H1 (cell line): ENCODE data around the gene PLPPR2. TPM values are rescaled to one million over a fixed set of nuclear protein-coding genes. Genes with fewer than 3 reads are reported as not detected.

Experiments used
- CTCF ChIA-PET: fragments of 300-600 bp; sonication (Branson Sonifier 250); formaldehyde crosslinking; loops from one replicate; lab custom pipeline; 2021; ENCODE audit not compliant: partially characterized antibody; lab: Charles Lee
- POLR2A ChIA-PET: fragments of 300-600 bp; sonication (Branson Sonifier 250); formaldehyde crosslinking; loops from one replicate; lab custom pipeline; 2021; ENCODE audit warnings: inconsistent platforms; ENCODE audit not compliant: partially characterized antibody; lab: Charles Lee
- DNase-seq, 2 experiments: peaks; one replicate each; pipeline versions ENCODE4 v3.0.0 to v3.0.0-alpha.2; 2010 to 2022; ENCODE audit warnings: low spot score in 2 of 2, low read depth in 1 of 2, mixed read lengths in 1 of 2
- FAIRE-seq: peaks from 2 replicates; lab custom pipeline; 2011; peaks lifted over from hg19 to GRCh38; lab: Jason Lieb, UNC
- H2AFZ ChIP-seq: 2 replicates; pipeline ENCODE4 v1.8.1; 2012; ENCODE audit warnings: low read length, inconsistent platforms
- H2AK5ac ChIP-seq: 2 replicates; pipeline ENCODE4 v1.6.1; 2013; ENCODE audit warnings: low read depth, low read length
- H2BK120ac ChIP-seq: replicated peaks from 2 replicates; pipeline ENCODE3; 2013; ENCODE audit warnings: low read depth, low read length, inconsistent platforms
- H2BK12ac ChIP-seq: 2 replicates; pipeline ENCODE4 v1.6.1; 2013; ENCODE audit warnings: low read depth, low read length
- H2BK15ac ChIP-seq: 2 replicates; pipeline ENCODE4 v1.6.1; 2013; ENCODE audit warnings: low read length
- H2BK20ac ChIP-seq: 2 replicates; pipeline ENCODE4 v1.6.1; 2013; ENCODE audit warnings: low read length
- H2BK5ac ChIP-seq: 2 replicates; pipeline ENCODE4 v1.6.1; 2013; ENCODE audit warnings: low read depth, low read length
- H3K14ac ChIP-seq: 2 replicates; pipeline ENCODE4 v1.6.1; 2013; ENCODE audit warnings: inconsistent platforms; ENCODE audit not compliant: insufficient read length
- H3K18ac ChIP-seq: 2 replicates; pipeline ENCODE4 v1.6.1; 2013; ENCODE audit warnings: low read length; ENCODE audit errors: extremely low read depth
- H3K23ac ChIP-seq: 2 replicates; pipeline ENCODE4 v1.6.1; 2013; ENCODE audit warnings: inconsistent platforms; ENCODE audit not compliant: insufficient read length
- H3K23me2 ChIP-seq: 2 replicates; pipeline ENCODE4 v1.6.1; 2013; ENCODE audit warnings: low read depth, low read length
- H3K27ac ChIP-seq: 2 replicates; pipeline ENCODE4 v1.6.1; 2011; ENCODE audit warnings: low read depth, low read length, inconsistent platforms
- H3K27me3 ChIP-seq, 4 experiments: replicated peaks in 1 of 4; 1 replicate in 1 of 4; 2 replicates in 3 of 4; pipeline versions ENCODE4 v1.6.1 to v1.8.1; 2011 to 2013; ENCODE audit warnings: low read length in 3 of 4, mild to moderate bottlenecking in 3 of 4, inconsistent platforms in 2 of 4, mixed read lengths in 2 of 4, moderate library complexity in 1 of 4; ENCODE audit not compliant: control insufficient read depth in 3 of 4, insufficient read depth in 3 of 4; ENCODE audit errors: extremely low read depth in 1 of 4
- H3K36me3 ChIP-seq, 4 experiments: 2 replicates each; pipeline versions ENCODE4 v1.6.1 to v1.8.1; 2011 to 2013; ENCODE audit warnings: mild to moderate bottlenecking in 4 of 4, low read length in 3 of 4, moderate library complexity in 2 of 4, control low read depth in 1 of 4, inconsistent platforms in 1 of 4; ENCODE audit not compliant: insufficient read depth in 4 of 4, control insufficient read depth in 2 of 4
- H3K4ac ChIP-seq: replicated peaks from 2 replicates; pipeline ENCODE3; 2013; ENCODE audit warnings: low read length, low read depth, mixed read lengths, inconsistent platforms; ENCODE audit not compliant: insufficient read length
- H3K4me1 ChIP-seq, 4 experiments: replicated peaks in 1 of 4; 1 replicate in 1 of 4; 2 replicates in 3 of 4; pipeline versions ENCODE4 v1.6.1 to v1.8.1; 2011 to 2013; ENCODE audit warnings: low read length in 3 of 4, inconsistent platforms in 2 of 4, mixed read lengths in 1 of 4; ENCODE audit not compliant: insufficient read depth in 4 of 4, control insufficient read depth in 3 of 4
- H3K4me2 ChIP-seq, 2 experiments: 2 replicates each; pipeline versions ENCODE4 v1.6.1 to v1.8.1; 2011 to 2013; ENCODE audit warnings: low read depth in 2 of 2, low read length in 2 of 2, control low read depth in 1 of 2, inconsistent platforms in 1 of 2, mild to moderate bottlenecking in 1 of 2; ENCODE audit not compliant: insufficient read depth in 1 of 2
- H3K4me3 ChIP-seq, 4 experiments: fragments of 200-600, 300-600 bp in 1 of 4; sonication (generic), shearing (Covaris generic), sonication (Bioruptor Twin) in 1 of 4; 2 replicates each; pipeline versions ENCODE4 v1.5.1 to v1.8.1; 2011 to 2016; ENCODE audit warnings: low read length in 4 of 4, low read depth in 3 of 4, control low read depth in 2 of 4, inconsistent platforms in 2 of 4, mild to moderate bottlenecking in 2 of 4, mixed read lengths in 1 of 4, moderate library complexity in 1 of 4; ENCODE audit not compliant: insufficient read depth in 2 of 4; ENCODE audit errors: extremely low read depth in 1 of 4
- H3K56ac ChIP-seq: replicated peaks from 2 replicates; pipeline ENCODE3; 2013; ENCODE audit warnings: low read depth, mild to moderate bottlenecking, mixed read lengths, low read length, inconsistent platforms; ENCODE audit not compliant: insufficient read length
- H3K79me1 ChIP-seq: 2 replicates; pipeline ENCODE4 v1.6.1; 2013; ENCODE audit warnings: low read depth, low read length, control low read depth
- H3K79me2 ChIP-seq, 2 experiments: 2 replicates each; pipeline versions ENCODE4 v1.6.1 to v1.8.1; 2012 to 2013; ENCODE audit warnings: low read length in 2 of 2, mild to moderate bottlenecking in 2 of 2, inconsistent platforms in 1 of 2; ENCODE audit not compliant: insufficient read depth in 2 of 2, control insufficient read depth in 1 of 2
- H3K9ac ChIP-seq, 4 experiments: replicated peaks in 1 of 4; 1 replicate in 1 of 4; 2 replicates in 3 of 4; pipeline versions ENCODE4 v1.6.1 to v1.8.1; 2011 to 2013; ENCODE audit warnings: low read depth in 3 of 4, low read length in 3 of 4, control low read depth in 2 of 4, mild to moderate bottlenecking in 2 of 4, moderate library complexity in 2 of 4, inconsistent platforms in 1 of 4; ENCODE audit errors: extremely low read depth in 1 of 4
- H3K9me3 ChIP-seq, 2 experiments: 2 replicates each; pipeline versions ENCODE4 v1.6.1 to v1.8.1; 2012 to 2013; ENCODE audit warnings: mild to moderate bottlenecking in 2 of 2, moderate library complexity in 2 of 2, control low read depth in 1 of 2, inconsistent platforms in 1 of 2, low read depth in 1 of 2, low read length in 1 of 2, mixed read lengths in 1 of 2; ENCODE audit not compliant: insufficient read depth in 2 of 2
- H4K20me1 ChIP-seq, 2 experiments: replicated peaks in 1 of 2; 2 replicates each; pipeline versions ENCODE3 to v1.8.1; 2011 to 2013; ENCODE audit warnings: inconsistent platforms in 2 of 2, low read length in 2 of 2, mild to moderate bottlenecking in 1 of 2; ENCODE audit not compliant: insufficient read depth in 2 of 2, control insufficient read depth in 1 of 2
- H4K5ac ChIP-seq: 2 replicates; pipeline ENCODE4 v1.6.1; 2013; ENCODE audit warnings: low read length, low read depth, mixed read lengths, inconsistent platforms; ENCODE audit not compliant: insufficient read length
- H4K8ac ChIP-seq: 2 replicates; pipeline ENCODE4 v1.8.0; 2013; ENCODE audit warnings: mild to moderate bottlenecking, moderate library complexity, low read length, inconsistent platforms; ENCODE audit not compliant: insufficient read depth; ENCODE audit errors: extremely low read depth
- H4K91ac ChIP-seq: replicated peaks from 2 replicates; pipeline ENCODE3; 2013; ENCODE audit warnings: low read length, mixed read lengths, inconsistent platforms; ENCODE audit not compliant: insufficient read length
- ASH2L ChIP-seq: fragments of 200-600, 300-600 bp; sonication (generic); IDR thresholded peaks from one replicate; pipeline ENCODE4 v1.7.1; 2017; ENCODE audit warnings: low read length
- CHD1 ChIP-seq: IDR thresholded peaks from 2 replicates; pipeline ENCODE4 v1.6.1; 2012; ENCODE audit warnings: low read depth, low read length, improper control_type of control experiment
- KDM1A ChIP-seq: fragments of 200-600, 300-600 bp; sonication (generic); IDR thresholded peaks from 2 replicates; pipeline ENCODE4 v1.7.1; 2016; ENCODE audit warnings: mild to moderate bottlenecking, low read length, borderline replicate concordance
- MAX ChIP-seq: IDR thresholded peaks from 2 replicates; pipeline ENCODE4 v1.6.1; 2012; ENCODE audit warnings: inconsistent platforms
- RXRA ChIP-seq: IDR thresholded peaks from 2 replicates; pipeline ENCODE4 v1.6.1; 2011; ENCODE audit warnings: low read depth, mild to moderate bottlenecking, low read length, moderate library complexity; ENCODE audit not compliant: insufficient read depth
- SP1 ChIP-seq: IDR thresholded peaks from 2 replicates; pipeline ENCODE4 v1.6.1; 2011; ENCODE audit warnings: low read depth, low read length
- TBP ChIP-seq: IDR thresholded peaks from 2 replicates; pipeline ENCODE4 v1.6.1; 2011; ENCODE audit warnings: low read depth, low read length, improper control_type of control experiment
- ZNF274 ChIP-seq: IDR thresholded peaks from 2 replicates; pipeline ENCODE4 v1.7.0; 2012; ENCODE audit warnings: low read length, borderline replicate concordance; ENCODE audit errors: extremely low read depth
- WGBS, 2 experiments: shearing (Covaris generic) in 1 of 2; methylation state at CpG; one replicate each; pipeline versions ENCODE4 v1.1.6 to v1.1.7; 2013 to 2015; ENCODE audit warnings: low lambda C conversion rate in 2 of 2, mixed read lengths in 2 of 2, inconsistent platforms in 1 of 2, low coverage in 1 of 2, missing lambda C conversion rate in 1 of 2; ENCODE audit not compliant: insufficient replicate concordance in 2 of 2, insufficient coverage in 1 of 2, insufficient read length in 1 of 2; ENCODE audit errors: extremely low coverage in 1 of 2, missing lambda C conversion rate in 1 of 2; 5-methylcytosine and 5-hydroxymethylcytosine counted together
- polyA plus RNA-seq, 7 experiments: library from polyadenylated mRNA; depleted of rRNA in 3 of 7; stranded (reverse) in 5 of 7; unstranded in 2 of 7; fragments of >200 nt in 5 of 7; fragments of 200-250 nt in 2 of 7; gene quantifications; 1 replicate in 5 of 7; 2 replicates in 1 of 7; 4 replicates in 1 of 7; pipeline versions ENCODE4 v1.2.1 to v1.2.3, GENCODE V29; 2011 to 2013; ENCODE audit warnings: missing spikeins in 2 of 7, mixed read lengths in 2 of 7
- total RNA-seq: library from RNA; stranded (reverse); fragmentation: NEBNext Ultra II Directional; extraction: Animal tissue kit (Norgen Biotek cat#: 25700); gene quantifications from 2 replicates; pipeline ENCODE4 v1.2.1, GENCODE V29; 2021

Gene PLPPR2
- total and polyA plus RNA-seq, 2 of the 8 experiments (the other 6 are each of a cell fraction or from before 2014, with no cell fraction given) = 7.2 to 11.7 TPM

- Histone ChIP-seq H4K20me1 (peaks cover 2 to 4% of the 10 kb centered on the region in 2 experiments), H3K23me2 (peaks cover 31% of the 10 kb centered on the region), H2BK15ac (no peak overlapping the region), H3K27ac (no peak overlapping the region), H4K8ac (no peak overlapping the region), H3K56ac (no peak overlapping the region), H3K4me2 (peak overlapping the region; percentile 69 to 88), H4K5ac (no peak overlapping the region), H3K79me1 (peaks cover 2% of the 10 kb centered on the region; the same call in 1 of the 2 replicates), H3K79me2 (no peaks in the 10 kb centered on the region), H2BK20ac (no peak overlapping the region), H3K4me1 (peaks cover 0 to 15% (median 9%) of the 10 kb centered on the region in 4 experiments; a peak in 5 of 7 replicates), H2BK5ac (no peak overlapping the region), H3K36me3 (no peaks in the 10 kb centered on the region), H3K4ac (no peak overlapping the region), H2AFZ (no peak overlapping the region), H3K18ac (no peak overlapping the region), H2AK5ac (no peak overlapping the region), H3K23ac (no peak overlapping the region), H3K27me3 (no peaks in the 10 kb centered on the region), H3K14ac (no peak overlapping the region), H3K9ac (no peak overlapping the region), H4K91ac (no peak overlapping the region), H3K9me3 (no peaks in the 10 kb centered on the region), H2BK120ac (no peak overlapping the region), H3K4me3 (peak overlapping the region in 2 of 4 experiments; percentile 10 to 67; a peak in 2 of 8 replicates), H2BK12ac (no peak overlapping the region; the same call in 1 of the 2 replicates)
- 84% methylated on average over 7 of the region's 7 CpGs; no CpG with 5 or more reads in 1 of the 2 experiments for WGBS, 2 experiments
- POLR2A ChIA-PET = interaction anchor here (0.6 to 3.2 kb wide), 8 partner anchors 11 to 532 kb away, joined by 3 to 29 read pairs (median 8); partner anchors contain the start of gene C19orf38
- TF ChIP-seq TBP (no peak), RXRA (no peak), SP1 (no peak), CHD1 (no peak), KDM1A (no peak), ZNF274 (no peak), MAX (no peak), ASH2L (no peak)
- DNase-seq (no peak), FAIRE-seq (no peak)
- CTCF ChIA-PET = interaction anchor here (0.7 to 16.8 kb wide), 19 partner anchors 11 to 125 kb away, joined by 3 to 197 read pairs (median 12); partner anchors contain the start of genes CCDC159, ODAD3, PRKCSH and RGL3
Observed at GRCh38 chr19:11379857-11380350, 24.7 kb downstream of the PLPPR2 start.
